NCI-H1436 (cell line): ENCODE measurements around the gene SREBF2.
A peak's percentile ranks its signal among the peaks of the same experiment; 100 is the strongest.
"Not testable (repeated sequence)": the region's sequence is repeated elsewhere in the genome, so short reads cannot be mapped to it uniquely, and the experiment has no call there.

Experiments used
- DNase-seq: peaks from one replicate; lab custom pipeline; 2025; lab: John Stamatoyannopoulos, UW

Gene SREBF2

DNA sequence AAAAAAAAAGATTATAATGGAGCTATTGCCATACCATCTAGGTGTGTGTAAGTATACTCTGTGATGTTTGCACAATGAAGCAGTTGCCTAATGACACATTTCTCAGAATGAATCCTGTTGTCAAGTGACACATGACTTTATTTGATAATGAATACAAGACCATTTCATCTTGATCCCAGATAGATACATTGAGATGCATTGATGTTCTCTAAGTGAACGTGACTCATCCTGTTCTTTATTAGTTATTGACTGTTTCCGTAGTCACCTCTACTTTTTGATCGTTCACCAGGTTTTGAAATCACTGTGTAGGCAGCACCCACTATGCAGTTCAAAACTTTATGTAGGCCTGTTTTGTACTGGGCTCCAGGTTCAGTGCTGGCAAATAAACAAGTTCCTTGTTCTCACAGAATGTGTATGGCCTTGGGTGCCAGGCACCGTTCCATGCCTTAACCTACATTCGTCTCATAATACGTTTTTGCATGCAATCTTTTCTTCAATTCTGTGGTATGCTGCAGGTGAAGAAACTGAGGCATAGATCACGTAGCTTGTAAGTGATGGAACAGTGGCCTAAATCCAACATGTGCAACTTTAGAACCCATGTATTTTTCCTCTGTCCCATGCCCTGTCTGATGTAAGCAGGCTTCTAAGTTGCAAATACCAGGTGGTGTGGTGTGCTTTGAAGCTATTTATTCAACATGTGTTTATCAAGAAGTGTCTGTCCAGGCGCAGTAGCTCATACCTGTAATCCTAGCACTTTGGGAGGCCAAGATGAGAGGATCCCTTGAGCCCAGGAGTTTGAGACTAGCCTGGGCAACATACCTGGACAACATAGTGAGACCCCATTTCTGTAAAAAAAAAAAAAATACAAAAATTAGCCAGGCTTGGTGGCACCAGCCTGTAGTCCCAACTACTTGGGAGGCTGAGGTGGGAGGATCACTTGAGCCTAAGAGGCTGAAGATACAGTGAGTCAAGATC, 10.4 kb downstream of the SREBF2 start:
- no peak for DNase-seq

DNA sequence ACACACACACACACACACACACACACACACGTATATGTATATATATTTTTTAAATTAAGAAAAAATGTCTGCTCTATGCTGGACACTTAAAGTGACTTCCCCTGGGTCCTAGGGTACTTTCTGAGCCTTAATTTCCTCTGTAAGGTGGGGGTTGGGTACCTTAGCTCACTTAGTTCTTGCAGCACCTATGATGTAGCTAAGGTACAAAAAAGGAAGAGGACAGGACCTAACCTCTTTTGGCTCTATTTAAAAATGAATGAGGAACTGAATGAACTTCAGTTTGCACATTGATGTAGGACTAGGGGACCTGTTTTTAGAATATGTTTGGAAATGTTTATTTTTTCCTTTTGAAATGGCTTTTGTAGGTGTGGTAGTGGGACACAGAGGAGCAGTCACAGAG, 11.1 kb downstream of the SREBF2 start:
- DNase-seq, result no peak

DNA sequence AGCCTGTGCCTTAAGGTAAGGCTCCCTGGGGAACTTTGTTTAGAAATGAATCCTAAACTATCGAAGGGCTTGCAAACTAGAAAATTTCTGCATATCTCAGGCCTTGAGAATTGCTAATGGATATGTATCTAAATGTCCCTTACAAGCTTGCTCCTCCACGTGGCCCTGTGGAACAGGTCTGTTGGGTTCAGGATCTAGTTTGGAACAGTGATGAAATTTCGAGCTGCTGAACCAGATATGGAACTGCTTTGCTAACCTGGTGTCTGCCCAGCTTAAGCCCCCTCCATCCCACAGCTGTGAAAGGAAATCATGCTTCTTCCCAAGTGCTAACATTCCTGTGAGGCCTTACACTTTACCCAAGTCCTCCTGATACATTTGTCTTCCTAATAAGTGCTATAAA, 11.6 kb downstream of the SREBF2 start:
- DNase-seq, result no peak

DNA sequence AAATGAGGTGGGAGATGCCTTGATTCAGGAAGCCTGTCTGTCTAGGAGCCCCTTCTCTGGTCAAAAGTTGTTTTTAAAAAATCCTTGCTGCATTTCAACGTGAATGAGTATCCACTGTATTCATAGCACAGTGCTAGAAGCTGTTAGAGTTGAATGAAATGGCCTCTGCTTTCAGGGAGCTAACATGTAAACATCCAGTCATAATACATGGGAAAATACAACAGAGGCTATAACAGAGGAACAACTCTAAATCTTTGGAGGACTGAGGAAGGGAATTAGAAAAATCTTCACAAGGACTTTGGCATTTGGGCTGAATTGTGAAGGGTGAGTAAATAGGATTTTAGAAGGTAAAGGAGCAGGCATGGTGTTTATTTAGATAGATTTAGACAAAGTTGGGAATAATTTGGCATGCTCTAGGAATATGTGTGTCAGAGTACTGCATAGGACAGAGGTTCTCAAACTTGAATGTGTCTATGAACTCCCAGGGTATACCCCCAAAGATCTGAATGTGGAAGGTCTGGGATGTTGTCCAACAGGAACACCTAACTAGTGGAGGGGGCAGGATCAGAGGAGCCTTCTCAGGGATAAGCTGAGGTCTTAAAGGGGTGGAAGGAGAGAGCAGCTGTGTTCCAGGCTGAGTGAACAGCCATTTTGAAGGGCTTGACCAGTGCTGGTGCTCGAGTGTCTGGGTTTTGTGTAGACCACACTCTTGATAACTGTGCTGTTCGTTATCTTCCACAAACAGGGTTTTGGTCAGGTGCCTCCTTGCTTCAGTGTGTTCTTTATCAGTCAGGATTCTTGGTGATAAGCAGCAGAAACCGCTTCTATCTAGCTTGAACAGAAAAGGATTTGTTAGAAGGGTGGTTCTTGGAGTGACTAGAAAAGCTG, 12.7 kb downstream of the SREBF2 start:
- no peak for DNase-seq

DNA sequence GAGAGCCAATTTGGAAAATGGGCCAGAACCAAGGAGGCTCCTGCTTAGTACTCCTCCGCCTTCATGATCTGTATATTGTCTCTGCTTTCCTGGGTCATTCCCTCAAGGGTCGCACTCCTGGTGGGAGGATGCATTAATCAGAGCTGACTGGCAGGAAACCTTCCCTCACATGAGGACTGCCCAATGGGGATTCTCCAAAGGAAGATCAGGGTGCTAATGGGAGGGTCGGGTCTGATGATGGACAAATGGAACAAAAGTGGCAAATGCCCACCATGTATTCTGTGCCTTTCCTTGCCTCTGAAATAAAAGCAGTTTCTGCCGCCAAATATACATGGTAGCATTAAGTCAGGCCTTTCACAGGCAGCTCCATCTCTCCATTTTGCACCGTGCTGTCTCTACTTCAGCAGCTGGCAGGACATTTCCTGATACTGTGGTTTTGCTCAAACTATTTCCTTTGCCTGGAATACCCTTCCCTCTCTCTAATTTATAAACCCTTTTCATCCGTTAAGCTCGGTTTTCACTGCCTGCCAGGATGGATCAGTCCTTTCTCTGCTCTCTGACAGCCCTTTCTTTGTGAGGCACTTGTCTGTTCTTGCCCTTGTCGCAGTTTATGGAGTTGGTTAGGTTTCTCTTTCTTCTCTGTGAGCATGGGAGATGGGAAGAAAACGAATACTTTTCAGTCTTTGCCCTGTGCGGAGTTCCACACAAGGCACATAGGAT, 13.5 kb downstream of the SREBF2 start:
- DNase-seq, result no peak

DNA sequence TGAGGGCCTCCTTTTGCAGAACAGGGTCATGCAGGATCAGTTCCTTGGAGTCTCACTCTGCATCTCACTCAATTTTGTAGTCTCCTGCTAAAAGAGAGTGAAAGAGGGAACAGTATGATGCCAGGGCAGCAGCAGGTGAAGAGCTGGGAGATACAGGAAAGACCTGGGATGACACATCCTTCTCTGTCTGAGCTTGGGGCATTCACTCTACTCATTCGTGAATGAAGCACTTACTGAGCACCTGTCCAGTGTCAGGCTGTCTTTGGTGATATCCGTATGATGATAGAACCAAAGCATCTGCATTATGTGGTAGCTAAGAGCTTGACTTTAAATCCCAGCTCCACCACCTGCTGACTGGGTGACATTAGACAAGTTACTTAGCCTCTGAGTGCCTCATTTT, 14.4 kb downstream of the SREBF2 start:
- no peak for DNase-seq

DNA sequence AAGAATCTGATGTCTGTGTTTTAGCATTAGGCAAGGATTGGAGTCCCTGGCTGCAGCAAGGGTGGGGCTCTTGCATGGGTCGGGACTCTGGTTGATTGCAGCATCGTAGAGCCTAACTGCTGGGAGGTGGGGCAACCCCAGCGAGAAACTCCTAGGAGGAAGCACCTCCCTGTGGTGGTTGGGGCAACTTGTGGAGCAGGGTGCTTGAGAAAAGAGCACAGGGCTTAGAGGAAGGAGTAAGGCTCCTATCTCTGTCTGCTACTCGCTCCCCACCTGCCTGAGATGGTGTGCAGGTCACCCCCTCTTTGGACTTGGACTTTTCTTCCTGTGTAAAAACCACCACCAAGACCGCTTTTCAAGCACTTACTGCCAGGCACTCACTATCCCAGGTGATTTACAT, 15.6 kb downstream of the SREBF2 start:
- DNase-seq, result no peak

DNA sequence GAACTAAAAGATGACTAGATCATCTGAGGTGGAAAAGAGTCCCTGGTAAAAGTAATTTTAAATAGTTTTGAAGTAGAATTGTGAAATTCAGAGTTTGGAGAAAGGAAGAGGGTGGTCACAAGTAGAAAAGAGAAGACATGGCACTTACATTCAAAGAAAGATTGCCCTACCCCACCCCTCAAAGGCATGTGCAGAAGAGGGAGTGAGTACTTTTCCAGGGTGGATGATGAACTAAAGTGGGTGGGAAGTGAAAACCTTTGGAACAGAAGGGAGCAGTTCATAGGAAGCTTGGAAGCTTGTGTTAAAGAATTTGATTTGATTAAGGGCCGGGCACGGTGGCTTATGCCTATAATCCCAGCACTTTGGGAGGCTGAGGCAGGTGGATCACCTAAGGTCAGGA, 23.6 kb downstream of the SREBF2 start:
- no peak for DNase-seq

DNA sequence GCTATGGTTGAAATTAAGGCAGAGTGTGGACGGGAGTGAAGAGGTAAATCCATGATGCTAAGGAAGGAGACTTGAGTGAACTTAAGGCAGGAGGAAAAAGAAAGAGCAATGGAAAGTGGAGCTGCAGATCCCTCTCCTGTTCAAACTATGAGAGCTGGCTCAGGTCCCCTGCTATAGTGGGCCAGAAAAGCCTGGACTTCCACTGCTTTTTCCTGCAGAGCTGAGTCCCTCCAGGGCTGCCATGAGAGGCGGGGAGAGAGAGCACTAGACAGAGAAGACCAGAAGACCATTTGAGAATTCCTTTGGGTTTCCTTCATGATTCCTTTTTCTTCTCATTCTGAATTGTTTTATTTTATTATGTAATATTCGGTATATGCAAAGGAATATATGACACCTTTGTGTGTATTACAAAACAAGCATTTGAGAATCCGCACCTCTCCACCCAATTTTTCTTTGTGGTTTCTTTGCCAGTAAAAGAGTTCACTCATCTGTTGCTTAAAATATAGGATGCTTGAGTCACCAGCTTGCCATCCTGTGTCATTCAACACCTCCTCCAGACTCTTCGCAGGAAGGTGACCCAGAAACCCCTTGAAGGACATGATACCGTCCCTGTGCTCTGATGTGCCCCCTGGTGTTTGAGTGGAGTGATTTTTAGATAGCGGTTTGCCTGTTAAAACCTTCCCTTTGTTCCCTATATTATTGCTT, 24.4 kb downstream of the SREBF2 start:
- DNase-seq, result peak; percentile 44

DNA sequence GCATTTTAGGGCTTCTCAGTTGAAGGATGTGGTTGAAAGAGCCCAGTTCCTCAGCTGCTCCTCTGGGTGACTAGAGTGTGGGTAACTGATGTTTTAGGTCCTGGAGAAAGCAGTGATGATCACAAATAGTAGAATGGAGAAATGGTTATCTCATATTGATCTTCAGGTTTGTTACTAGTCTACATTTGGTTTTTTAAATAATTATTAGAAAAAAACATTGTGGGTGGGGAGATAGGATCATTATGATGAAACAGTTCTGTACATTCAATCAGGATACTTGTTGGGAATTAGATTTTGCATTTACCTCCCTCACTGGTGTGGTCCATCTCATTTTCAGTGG, 24.9 kb downstream of the SREBF2 start:
- DNase-seq, result no peak

DNA sequence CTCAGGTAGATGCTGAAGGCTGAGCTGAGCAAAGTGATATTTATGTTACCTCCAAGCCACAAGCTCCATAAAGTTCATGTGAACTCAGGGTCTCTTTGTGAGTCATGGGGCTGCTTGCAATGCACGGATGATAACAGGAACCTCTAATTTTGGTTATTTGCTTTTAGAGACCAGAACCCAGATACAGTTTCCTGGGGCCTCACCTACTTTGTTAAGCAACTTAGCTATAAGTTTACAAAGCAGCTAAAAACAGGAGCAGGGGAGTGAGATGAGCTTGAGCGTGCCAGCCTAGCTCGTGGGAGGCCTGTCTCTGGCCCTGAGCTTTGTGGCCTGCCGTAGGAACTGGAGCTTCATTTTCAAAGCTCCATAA, 29.2 kb downstream of the SREBF2 start:
- DNase-seq, result no peak

DNA sequence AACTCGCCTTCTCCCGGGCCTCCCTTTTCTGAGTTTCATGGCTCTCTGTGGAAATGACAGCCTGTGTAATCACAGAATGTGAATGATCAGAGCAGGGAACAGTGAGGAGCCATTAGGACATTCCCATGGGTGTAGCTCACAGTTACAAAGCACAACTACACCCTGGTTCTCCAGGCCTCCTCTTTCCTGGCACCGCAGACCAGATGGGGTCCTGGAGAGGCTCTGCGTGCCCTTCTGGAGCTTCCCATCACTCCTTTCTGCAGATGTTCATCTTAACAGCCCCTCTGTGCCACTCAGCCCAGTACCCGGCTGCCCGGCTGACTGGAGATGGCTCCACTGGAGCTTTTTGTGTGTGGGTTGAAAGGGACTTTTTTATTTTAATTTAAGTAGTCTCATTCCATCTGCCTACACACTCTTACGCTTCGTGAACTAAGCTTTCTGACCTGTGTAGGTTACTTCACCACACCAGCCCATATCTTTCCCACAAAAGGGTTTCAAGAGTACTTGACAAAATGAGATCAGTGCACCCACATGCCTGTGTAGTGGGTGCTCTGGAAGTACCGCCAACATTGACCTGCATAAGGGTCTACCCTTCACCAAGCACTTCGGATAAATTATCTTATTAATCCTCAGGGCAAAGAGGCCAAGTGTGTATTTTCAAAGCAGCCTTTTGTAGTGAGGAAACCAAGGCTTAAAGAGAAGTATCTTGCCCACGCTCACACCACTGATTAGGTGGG, 29.8 kb downstream of the SREBF2 start:
- no peak for DNase-seq

DNA sequence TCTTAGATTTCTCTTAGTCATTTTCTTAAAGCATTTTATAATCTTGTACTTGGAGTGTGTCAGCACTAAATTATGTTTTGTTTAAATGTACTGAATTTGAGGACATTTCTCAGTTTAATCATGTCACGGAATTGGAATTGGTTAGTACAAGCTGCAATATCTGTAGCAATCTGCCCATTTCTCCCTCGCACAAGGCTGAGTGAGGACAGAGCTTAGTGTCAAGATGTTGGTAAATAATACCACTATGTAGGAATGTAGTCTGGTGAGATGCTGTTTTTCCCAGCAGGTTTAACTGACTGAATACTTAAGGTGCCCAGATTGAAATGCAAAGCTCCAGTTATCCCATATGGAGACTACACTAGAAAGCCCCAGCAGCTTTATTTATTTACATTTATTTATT, 30.6 kb downstream of the SREBF2 start:
- DNase-seq, result no peak

DNA sequence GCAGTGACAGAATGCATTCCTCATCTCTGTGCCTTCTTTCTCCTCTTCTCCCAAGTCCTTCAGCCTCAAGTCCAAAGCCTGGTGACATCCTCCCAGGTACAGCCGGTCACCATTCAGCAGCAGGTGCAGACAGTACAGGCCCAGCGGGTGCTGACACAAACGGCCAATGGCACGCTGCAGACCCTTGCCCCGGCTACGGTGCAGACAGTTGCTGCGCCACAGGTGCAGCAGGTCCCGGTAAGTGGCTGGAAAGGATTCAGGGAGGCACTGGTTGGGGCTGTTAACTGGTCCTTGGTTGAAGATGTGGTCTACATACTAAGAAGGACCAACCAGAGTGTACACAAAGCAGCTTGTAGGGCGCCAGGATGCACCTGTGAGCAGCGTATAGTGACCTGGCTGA, 35.7 kb downstream of the SREBF2 start:
- no peak for DNase-seq

DNA sequence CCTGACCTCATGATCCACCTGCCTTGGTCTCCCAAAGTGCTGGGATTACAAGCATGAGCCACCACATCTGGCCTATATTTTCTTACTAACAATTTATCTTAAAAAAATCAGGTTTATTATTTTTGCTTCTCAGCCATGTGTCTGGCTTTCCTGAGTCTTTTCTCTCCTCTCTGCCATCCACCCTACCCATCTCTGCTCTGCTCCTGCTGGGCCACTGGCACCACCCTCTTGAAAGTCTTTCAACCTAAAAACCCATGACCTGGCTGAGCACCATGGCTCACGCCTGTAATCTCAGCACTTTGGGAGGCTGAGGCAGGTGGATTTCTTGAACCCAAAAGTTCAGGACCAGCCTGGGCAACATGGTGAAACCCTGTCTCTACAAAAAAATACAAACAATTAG, 37.2 kb downstream of the SREBF2 start:
- DNase-seq, result not testable (repeated sequence)

DNA sequence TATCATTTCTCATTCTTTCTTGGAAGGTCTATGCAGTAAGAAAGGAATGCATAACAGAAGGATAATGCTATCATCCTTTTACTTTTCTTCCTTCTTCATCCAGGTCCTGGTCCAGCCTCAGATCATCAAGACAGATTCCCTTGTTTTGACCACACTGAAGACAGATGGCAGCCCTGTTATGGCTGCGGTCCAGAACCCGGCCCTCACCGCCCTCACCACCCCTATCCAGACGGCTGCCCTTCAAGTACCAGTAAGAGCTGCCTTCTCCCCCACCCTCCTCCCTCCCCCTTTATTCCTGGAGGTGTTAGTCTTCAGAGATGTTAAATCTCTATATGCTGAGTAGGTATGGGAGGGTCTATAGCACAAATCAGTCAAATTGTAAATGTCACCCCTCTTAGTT, 37.9 kb downstream of the SREBF2 start:
- DNase-seq, result no peak

DNA sequence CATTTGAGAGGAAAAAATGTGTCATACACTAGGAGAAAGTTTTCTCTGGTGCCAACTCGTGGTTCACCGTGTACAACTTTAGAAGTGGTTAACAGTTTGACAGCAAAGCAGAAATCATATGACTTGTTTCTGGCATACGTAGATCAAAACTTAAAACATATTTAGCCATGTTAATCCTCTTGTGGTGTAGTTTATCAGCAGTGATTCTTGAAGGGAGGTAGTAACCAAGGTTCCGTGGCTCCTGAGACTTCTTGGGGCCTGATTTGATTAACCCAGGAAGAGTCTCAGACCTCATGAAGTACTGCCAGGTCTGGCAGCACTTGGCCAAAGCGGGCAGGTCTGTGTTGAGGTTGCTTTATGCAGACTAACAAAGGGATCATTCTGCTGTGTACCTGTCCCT, 40.5 kb downstream of the SREBF2 start:
- DNase-seq, result no peak

DNA sequence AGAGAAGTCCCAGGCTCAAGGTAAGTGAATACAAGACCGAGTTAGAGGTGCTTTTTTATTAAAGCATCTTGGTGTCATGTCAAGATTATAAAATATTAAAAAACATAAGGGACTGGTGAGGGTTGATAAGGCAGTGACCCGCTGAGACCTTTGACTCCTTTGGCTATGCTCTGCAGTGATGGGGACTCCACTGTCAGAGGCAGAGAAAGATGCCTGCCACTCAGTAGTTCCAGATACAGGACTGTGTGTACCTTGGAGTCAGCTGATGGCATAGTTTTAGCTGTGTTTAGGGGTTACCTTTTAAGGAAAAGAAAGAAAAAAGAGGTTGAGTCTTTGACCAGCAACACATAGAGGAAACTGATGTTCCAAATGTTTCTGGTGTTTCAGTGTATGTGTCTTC, 41.2 kb downstream of the SREBF2 start:
- DNase-seq, result no peak

DNA sequence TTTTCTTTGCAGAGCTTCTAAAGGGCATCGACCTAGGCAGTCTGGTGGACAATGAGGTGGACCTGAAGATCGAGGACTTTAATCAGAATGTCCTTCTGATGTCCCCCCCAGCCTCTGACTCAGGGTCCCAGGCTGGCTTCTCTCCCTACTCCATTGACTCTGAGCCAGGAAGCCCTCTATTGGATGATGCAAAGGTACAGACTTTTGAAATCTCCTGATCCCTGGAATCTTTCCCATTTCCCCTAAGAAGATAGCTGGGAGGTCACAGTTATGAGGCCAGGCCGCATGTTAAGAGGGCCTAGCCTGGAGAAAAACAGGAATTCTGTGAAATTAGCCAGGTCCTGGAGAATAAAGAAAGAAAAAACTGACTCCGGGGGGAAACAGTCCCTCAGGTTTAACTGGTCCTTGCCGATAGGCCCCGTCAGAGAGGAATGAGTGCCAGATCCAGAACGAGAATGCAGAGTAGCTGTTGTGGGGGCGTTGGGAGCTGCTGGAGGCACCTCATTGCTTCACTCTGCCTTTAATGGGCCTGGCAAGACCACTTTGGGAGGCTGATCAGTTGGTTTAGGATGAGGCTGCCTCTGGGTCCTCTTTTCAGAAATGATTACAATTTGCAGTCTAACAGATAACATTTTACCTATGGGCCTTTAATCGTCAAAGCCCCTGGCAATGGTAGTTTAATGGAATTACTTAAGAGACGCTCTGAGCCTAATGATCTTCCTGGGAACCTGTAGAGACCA, 42.8 kb downstream of the SREBF2 start:
- no peak for DNase-seq

DNA sequence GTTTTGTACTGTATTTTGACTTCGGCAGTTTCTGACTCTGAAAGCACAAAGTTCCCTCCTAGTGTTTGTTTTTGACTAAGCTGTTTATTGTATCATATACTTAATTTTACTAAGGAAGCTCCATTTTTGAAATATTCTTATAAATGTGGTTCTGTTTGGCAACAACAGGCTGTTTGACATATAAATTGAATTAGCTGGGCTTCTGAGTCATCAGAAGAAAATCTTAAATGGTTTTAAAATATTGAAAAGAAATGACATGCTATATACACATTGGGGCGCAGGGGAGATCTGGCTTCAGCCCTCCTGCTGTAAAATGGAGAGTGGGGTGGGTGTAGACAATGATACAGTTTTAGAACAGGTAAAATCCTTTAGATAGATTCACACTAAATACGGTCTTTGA, 43.4 kb downstream of the SREBF2 start:
- no peak for DNase-seq

DNA sequence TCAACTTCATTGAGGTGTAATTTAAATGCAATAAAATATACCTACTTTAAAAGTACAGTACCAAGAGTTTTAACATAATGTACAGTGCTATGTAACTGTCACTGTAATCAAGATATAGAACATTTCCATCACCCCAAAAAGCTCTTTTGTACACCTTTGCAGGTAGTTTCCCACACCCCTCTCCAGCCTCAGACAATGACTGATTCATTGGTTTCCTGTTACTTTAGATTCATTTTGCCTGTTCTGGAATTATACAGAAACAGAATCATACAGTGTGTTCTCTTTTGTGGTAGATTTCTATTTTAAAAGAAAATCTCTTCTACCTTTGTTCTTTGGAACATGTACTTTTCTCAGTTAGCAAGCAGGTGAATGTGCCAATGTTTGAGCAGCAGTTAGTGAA, 43.8 kb downstream of the SREBF2 start:
- DNase-seq, result no peak
